K562 (cell line): ENCODE measurements around the gene PNPLA1. TPM values are rescaled to one million over a fixed set of nuclear protein-coding genes. Genes with fewer than 3 reads are reported as not detected.

Experiments used
- ARID3B ChIP-seq: fragments of 250-450 bp; sonication (Bioruptor Pico); IDR thresholded peaks from 2 replicates; pipeline ENCODE4 v1.4.0; 2020; ENCODE audit warnings: borderline replicate concordance
- ATF4 ChIP-seq: fragments of 450-650 bp; formaldehyde crosslinking; IDR thresholded peaks from 2 replicates; pipeline ENCODE4 v1.4.0; 2022; ENCODE audit warnings: mild to moderate bottlenecking, moderate library complexity
- EP300 ChIP-seq: IDR thresholded peaks from 2 replicates; pipeline ENCODE4 v1.6.1; 2012; ENCODE audit warnings: low read length, improper control_type of control experiment
- HOMEZ ChIP-seq: fragments of 250-450 bp; sonication (Bioruptor Pico); IDR thresholded peaks from 2 replicates; pipeline ENCODE4 v1.4.0; 2020; ENCODE audit warnings: mild to moderate bottlenecking, moderate library complexity
- KDM4B ChIP-seq, 2 experiments: fragments of 450-650 bp in 1 of 2; sonication (generic) in 1 of 2; IDR thresholded peaks; 2 replicates each; pipeline ENCODE4 v1.6.1; 2016 to 2017; ENCODE audit warnings: borderline replicate concordance in 2 of 2, antibody characterized with exemption in 1 of 2, low read depth in 1 of 2, mild to moderate bottlenecking in 1 of 2
- KLF13 ChIP-seq: fragments of 450-650 bp; IDR thresholded peaks from 2 replicates; pipeline ENCODE4 v1.6.1; 2016; ENCODE audit warnings: missing genetic modification characterization, low read depth, mild to moderate bottlenecking, missing compliant biosample characterization, moderate library complexity, borderline replicate concordance
- LCOR ChIP-seq: sonication (generic); formaldehyde crosslinking; IDR thresholded peaks from 2 replicates; pipeline ENCODE4 v1.8.0; 2022; ENCODE audit warnings: mild to moderate bottlenecking, missing genetic modification reagents
- MIER1 ChIP-seq: fragments of 450-650 bp; IDR thresholded peaks from 2 replicates; pipeline ENCODE4 v1.6.1; 2016; ENCODE audit warnings: antibody characterized with exemption, mild to moderate bottlenecking, low read depth
- NR4A1 ChIP-seq, 2 experiments: fragments of 250-450 bp in 1 of 2; fragments of 450-650 bp in 1 of 2; sonication (Bioruptor Pico) in 1 of 2; IDR thresholded peaks; 2 replicates each; pipeline versions ENCODE4 v1.4.0 to v1.6.1; 2016 to 2020; ENCODE audit warnings: mild to moderate bottlenecking in 2 of 2, missing compliant biosample characterization in 1 of 2, missing genetic modification characterization in 1 of 2, moderate library complexity in 1 of 2
- PCBP2 ChIP-seq: fragments of 200-400 bp; formaldehyde crosslinking; IDR thresholded peaks from 2 replicates; pipeline ENCODE4 v1.6.1; 2018; ENCODE audit warnings: low read length, low read depth, mild to moderate bottlenecking, moderate library complexity; ENCODE audit not compliant: poor library complexity, severe bottlenecking
- PPARD ChIP-seq: fragments of 250-450 bp; sonication (Bioruptor Pico); IDR thresholded peaks from 2 replicates; pipeline ENCODE4 v1.8.0; 2022; ENCODE audit warnings: inconsistent platforms, mild to moderate bottlenecking, moderate library complexity
- TOE1 ChIP-seq, 2 experiments: fragments of 450-650 bp in 1 of 2; sonication (generic) in 1 of 2; formaldehyde crosslinking in 1 of 2; IDR thresholded peaks; 2 replicates each; pipeline versions ENCODE4 v1.7.1 to v1.8.0; 2016 to 2022; ENCODE audit warnings: borderline replicate concordance in 2 of 2, mild to moderate bottlenecking in 2 of 2, antibody characterized with exemption in 1 of 2, inconsistent platforms in 1 of 2, low read depth in 1 of 2, missing genetic modification reagents in 1 of 2, moderate library complexity in 1 of 2
- ZBTB43 ChIP-seq: sonication (generic); formaldehyde crosslinking; IDR thresholded peaks from 2 replicates; pipeline ENCODE4 v1.8.0; 2023; ENCODE audit warnings: mild to moderate bottlenecking, missing genetic modification reagents
- ZKSCAN1 ChIP-seq: fragments of 150-350 bp; IDR thresholded peaks from 2 replicates; pipeline ENCODE4 v1.6.1; 2016; ENCODE audit warnings: low read depth, low read length
- ZNF316 ChIP-seq: fragments of 450-650 bp; IDR thresholded peaks from 2 replicates; pipeline ENCODE4 v1.6.1; 2016
- ZNF444 ChIP-seq: fragments of 250-450 bp; sonication (Bioruptor Pico); IDR thresholded peaks from 2 replicates; pipeline ENCODE4 v1.4.0; 2020; ENCODE audit warnings: mild to moderate bottlenecking, moderate library complexity
- ZNF511 ChIP-seq: sonication (generic); formaldehyde crosslinking; IDR thresholded peaks from 2 replicates; pipeline ENCODE4 v1.8.0; 2022; ENCODE audit warnings: mild to moderate bottlenecking, missing genetic modification reagents
- ZNF512 ChIP-seq: IDR thresholded peaks from 2 replicates; pipeline ENCODE4 v1.6.1; 2016; ENCODE audit warnings: missing genetic modification characterization, missing compliant biosample characterization
- polyA plus RNA-seq, 8 experiments: library from polyadenylated mRNA; depleted of rRNA in 4 of 8; stranded (reverse) in 5 of 8; unstranded in 3 of 8; fragments of >200 nt; fragmentation: Nextera tagmentation in 2 of 8; fragmentation: Illumina TruSeq in 1 of 8; extraction: Ambion mirVana in 2 of 8; extraction: Trizol in 1 of 8; gene quantifications; 2 replicates each; pipeline versions ENCODE4 v1.2.1 to v1.2.3, GENCODE V29; 2011 to 2014; ENCODE audit warnings: inconsistent platforms in 1 of 8, missing spikeins in 1 of 8
- total RNA-seq, 7 experiments: library from RNA; depleted of rRNA in 6 of 7; stranded (reverse); fragments of >200 nt in 6 of 7; fragmentation: Illumina TruSeq in 2 of 7; extraction: Trizol in 2 of 7; gene quantifications; 2 replicates each; pipeline versions ENCODE4 v1.2.1 to v1.2.3, GENCODE V29; 2011 to 2021; ENCODE audit warnings: low replicate concordance in 1 of 7

Gene PNPLA1
- total and polyA plus RNA-seq, 9 of the 15 experiments (the other 6 are each of a cell fraction or from before 2014, with no cell fraction given): 0.04 to 0.27 (median 0.13) TPM; not detected in 2

GRCh38 chr6:36302227-36302976 is 32.5 kb downstream of the PNPLA1 start (continued):
- TF ChIP-seq ZNF512 (tag): no peak
- TF ChIP-seq ZBTB43: no peak
- peak; percentile 71 for TF ChIP-seq ZKSCAN1
- TF ChIP-seq KLF13: no peak
- no peak for TF ChIP-seq PPARD
- TF ChIP-seq NR4A1 (CRISPR knock-in tag; IDR thresholded peaks at IDR 0.05): no peak
- TF ChIP-seq NR4A1 (tag; IDR thresholded peaks at IDR 0.05): no peak
- TF ChIP-seq KDM4B (IDR thresholded peaks at IDR 0.05; ENCODE audit: borderline replicate concordance in 2 of 2, low read depth in 1 of 2): no peak
- no peak for TF ChIP-seq HOMEZ (CRISPR knock-in tag)
- TF ChIP-seq TOE1 (IDR thresholded peaks at IDR 0.05; ENCODE audit: borderline replicate concordance): peak; percentile 39; the same call in 1 of the 2 replicates
- no peak for TF ChIP-seq TOE1 (CRISPR knock-in tag; IDR thresholded peaks at IDR 0.05; ENCODE audit: borderline replicate concordance, low read depth)
- TF ChIP-seq ZNF511 (CRISPR knock-in tag): no peak
- no peak for TF ChIP-seq ZNF444 (CRISPR knock-in tag)
- no peak for TF ChIP-seq MIER1
- peak; percentile 24; the same call in 1 of the 2 replicates for TF ChIP-seq EP300
- no peak for TF ChIP-seq ATF4 (CRISPR knock-in tag)
- TF ChIP-seq ZNF316: no peak
- peak; percentile 75; the same call in 1 of the 2 replicates for TF ChIP-seq LCOR (CRISPR knock-in tag)
- no peak for TF ChIP-seq ARID3B (CRISPR knock-in tag)
- no peak for TF ChIP-seq PCBP2
